ENCODE data around the gene PROCA1.

Gene PROCA1

DNA sequence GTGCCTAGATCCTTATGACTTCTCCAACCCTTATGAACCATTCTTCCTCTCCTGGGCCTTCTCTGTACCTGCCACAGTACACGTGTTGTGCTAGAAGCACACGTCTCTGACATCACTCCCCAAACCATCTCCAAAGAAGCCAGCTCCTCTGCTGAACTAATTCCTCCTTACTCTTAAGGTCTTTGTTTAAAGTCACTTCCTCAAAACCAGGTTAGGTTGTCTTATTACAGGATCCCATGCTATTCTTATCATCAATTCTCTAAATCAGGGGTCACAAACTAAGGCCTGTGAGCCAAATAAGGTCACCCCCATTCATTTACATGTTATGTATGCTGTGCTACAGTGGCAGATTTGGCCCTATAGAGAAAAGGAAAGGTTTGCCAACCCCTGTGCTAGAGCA, 45.7 kb downstream of the PROCA1 start:
- H3K27ac ChIP-seq (ENCODE audit: low read depth, low read length) = no peak overlapping the region
- H3K4ac ChIP-seq (ENCODE audit: low read depth, low read length) = no peak overlapping the region
- H3K9me3 ChIP-seq (ENCODE audit: insufficient read depth, low read depth, low read length) = no peaks in the 10 kb centered on the region
- no peak overlapping the region for H3K18ac ChIP-seq (ENCODE audit: low read length)
- no peak overlapping the region for H4K12ac ChIP-seq (ENCODE audit: low read depth, low read length)
- H2AFZ ChIP-seq (ENCODE audit: insufficient read depth, low read length, poor library complexity) = no peak overlapping the region
- H3K14ac ChIP-seq (ENCODE audit: low read length) = no peak overlapping the region
- no peak overlapping the region for H3K4me2 ChIP-seq (ENCODE audit: low read length)
- H4K91ac ChIP-seq (ENCODE audit: low read depth, low read length) = no peak overlapping the region
- no peak overlapping the region for H4K8ac ChIP-seq (ENCODE audit: low read depth, low read length)
- H2BK12ac ChIP-seq (ENCODE audit: low read length) = no peak overlapping the region
- peaks cover 0 to under 1% of the 10 kb centered on the region in 2 experiments for H3K4me1 ChIP-seq (ENCODE audit: control insufficient read depth in 1 of 2, insufficient read depth in 2 of 2, low read length in 2 of 2)
- H3K79me2 ChIP-seq (ENCODE audit: control insufficient read depth, insufficient read depth, low read length, poor library complexity) = peaks cover 10% of the 10 kb centered on the region
- H2AK5ac ChIP-seq (ENCODE audit: low read length) = no peak overlapping the region
- no peak overlapping the region for H3K9ac ChIP-seq (ENCODE audit: low read length)
- H3K36me3 ChIP-seq (ENCODE audit: control insufficient read depth in 1 of 2, insufficient read depth in 2 of 2, low read length in 2 of 2) = peaks cover 7 to 13% of the 10 kb centered on the region in 2 experiments
- WGBS (ENCODE audit: extremely low coverage, insufficient coverage, insufficient read length) = no CpG with 5 or more reads among the region's 2 CpGs
- no peak overlapping the region for H2BK5ac ChIP-seq (ENCODE audit: low read depth, low read length, poor library complexity)
- H3K23ac ChIP-seq (ENCODE audit: low read length) = no peak overlapping the region
- no peak for DNase-seq
- no peaks in the 10 kb centered on the region for H3K27me3 ChIP-seq (ENCODE audit: insufficient read depth, low read length)
- H3K79me1 ChIP-seq (ENCODE audit: low read length) = peaks cover 9% of the 10 kb centered on the region
- H2BK120ac ChIP-seq (ENCODE audit: insufficient read depth, low read length, poor library complexity) = no peak overlapping the region
- no peak overlapping the region for H3K4me3 ChIP-seq (ENCODE audit: low read depth, low read length)

DNA sequence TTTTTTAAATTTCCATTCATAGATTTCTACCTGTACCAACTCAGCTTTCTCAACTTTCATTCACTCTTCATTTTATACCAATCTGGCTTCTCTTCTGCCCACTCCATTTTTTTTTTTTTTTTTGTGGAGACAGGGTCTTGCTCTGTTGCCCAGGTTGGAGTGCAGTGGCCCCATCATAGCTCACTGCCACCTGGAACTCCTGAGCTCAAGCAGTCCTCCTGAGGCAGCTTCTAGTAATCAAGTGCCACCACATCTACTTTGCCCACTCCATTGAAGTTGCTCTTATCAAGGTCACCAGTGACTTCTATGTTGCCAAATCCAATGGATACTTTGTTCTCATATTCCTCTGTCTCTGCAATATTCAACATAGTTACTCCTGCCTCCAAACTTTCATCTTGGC, 48.0 kb downstream of the PROCA1 start:
- H3K4me1 ChIP-seq (ENCODE audit: control insufficient read depth in 1 of 2, insufficient read depth in 2 of 2, low read length in 2 of 2) = peaks cover 0 to 2% of the 10 kb centered on the region in 2 experiments
- no peak overlapping the region for H4K12ac ChIP-seq (ENCODE audit: low read depth, low read length)
- no peak overlapping the region for H3K18ac ChIP-seq (ENCODE audit: low read length)
- peak overlapping the region; percentile 44 for H3K4ac ChIP-seq (ENCODE audit: low read depth, low read length)
- H3K36me3 ChIP-seq (ENCODE audit: control insufficient read depth in 1 of 2, insufficient read depth in 2 of 2, low read length in 2 of 2) = peaks cover 15 to 24% of the 10 kb centered on the region in 2 experiments
- H3K4me2 ChIP-seq (ENCODE audit: low read length) = no peak overlapping the region
- H4K91ac ChIP-seq (ENCODE audit: low read depth, low read length) = no peak overlapping the region
- H3K9ac ChIP-seq (ENCODE audit: low read length) = no peak overlapping the region
- H2BK12ac ChIP-seq (ENCODE audit: low read length) = no peak overlapping the region
- DNase-seq = no peak
- H2AFZ ChIP-seq (ENCODE audit: insufficient read depth, low read length, poor library complexity) = no peak overlapping the region
- H3K4me3 ChIP-seq (ENCODE audit: low read depth, low read length) = no peak overlapping the region
- no peak overlapping the region for H3K27ac ChIP-seq (ENCODE audit: low read depth, low read length)
- no peaks in the 10 kb centered on the region for H3K27me3 ChIP-seq (ENCODE audit: insufficient read depth, low read length)
- H2AK5ac ChIP-seq (ENCODE audit: low read length) = no peak overlapping the region
- H2BK120ac ChIP-seq (ENCODE audit: insufficient read depth, low read length, poor library complexity) = no peak overlapping the region
- peaks cover 10% of the 10 kb centered on the region for H3K79me2 ChIP-seq (ENCODE audit: control insufficient read depth, insufficient read depth, low read length, poor library complexity)
- no peak overlapping the region for H4K8ac ChIP-seq (ENCODE audit: low read depth, low read length)
- H3K14ac ChIP-seq (ENCODE audit: low read length) = no peak overlapping the region
- H3K9me3 ChIP-seq (ENCODE audit: insufficient read depth, low read depth, low read length) = peaks cover 9% of the 10 kb centered on the region
- no peak overlapping the region for H2BK5ac ChIP-seq (ENCODE audit: low read depth, low read length, poor library complexity)
- no peak overlapping the region for H3K23ac ChIP-seq (ENCODE audit: low read length)
- H3K79me1 ChIP-seq (ENCODE audit: low read length) = peaks cover 9% of the 10 kb centered on the region

DNA sequence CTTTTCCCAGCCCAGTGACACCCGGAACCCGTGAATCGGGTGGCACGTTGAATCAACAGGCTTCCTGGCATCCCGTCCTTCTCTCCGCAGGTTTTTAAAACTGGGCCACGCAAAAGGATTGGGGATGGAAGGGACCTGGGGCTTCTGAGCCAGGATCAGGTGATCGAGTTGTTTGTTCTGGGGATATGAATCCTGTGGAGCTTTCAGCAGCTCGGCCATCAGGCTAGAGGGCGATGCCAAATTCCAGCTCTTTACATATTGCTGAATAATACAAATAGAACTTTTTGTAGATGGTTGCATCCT, 49.2 kb downstream of the PROCA1 start:
- peak overlapping the region; percentile 87 for H3K4me2 ChIP-seq (ENCODE audit: low read length)
- peaks cover 9% of the 10 kb centered on the region for H3K79me1 ChIP-seq (ENCODE audit: low read length)
- H4K8ac ChIP-seq (ENCODE audit: low read depth, low read length) = peak overlapping the region; percentile 99
- H3K9me3 ChIP-seq (ENCODE audit: insufficient read depth, low read depth, low read length) = peaks cover 13% of the 10 kb centered on the region
- H2BK12ac ChIP-seq (ENCODE audit: low read length) = peak overlapping the region; percentile 16
- H3K23ac ChIP-seq (ENCODE audit: low read length) = no peak overlapping the region
- peaks cover 19 to 25% of the 10 kb centered on the region in 2 experiments for H3K36me3 ChIP-seq (ENCODE audit: control insufficient read depth in 1 of 2, insufficient read depth in 2 of 2, low read length in 2 of 2)
- peak overlapping the region; percentile 95 for H2BK5ac ChIP-seq (ENCODE audit: low read depth, low read length, poor library complexity)
- H3K4me3 ChIP-seq (ENCODE audit: low read depth, low read length) = peak overlapping the region; percentile 98
- peak overlapping the region; percentile 78 for H2AK5ac ChIP-seq (ENCODE audit: low read length)
- H2AFZ ChIP-seq (ENCODE audit: insufficient read depth, low read length, poor library complexity) = peak overlapping the region; percentile 88
- no CpG with 5 or more reads among the region's 10 CpGs for WGBS (ENCODE audit: extremely low coverage, insufficient coverage, insufficient read length)
- peak overlapping the region; percentile 92 for H3K27ac ChIP-seq (ENCODE audit: low read depth, low read length)
- H3K79me2 ChIP-seq (ENCODE audit: control insufficient read depth, insufficient read depth, low read length, poor library complexity) = peaks cover 10% of the 10 kb centered on the region
- peak overlapping the region; percentile 96 for H3K18ac ChIP-seq (ENCODE audit: low read length)
- peaks cover 0 to 2% of the 10 kb centered on the region in 2 experiments for H3K4me1 ChIP-seq (ENCODE audit: control insufficient read depth in 1 of 2, insufficient read depth in 2 of 2, low read length in 2 of 2)
- peak overlapping the region; percentile 94 for H4K91ac ChIP-seq (ENCODE audit: low read depth, low read length)
- peak overlapping the region; percentile 99 for H3K14ac ChIP-seq (ENCODE audit: low read length)
- H4K12ac ChIP-seq (ENCODE audit: low read depth, low read length) = peak overlapping the region; percentile 84
- peak overlapping the region; percentile 89 for H2BK120ac ChIP-seq (ENCODE audit: insufficient read depth, low read length, poor library complexity)
- H3K27me3 ChIP-seq (ENCODE audit: insufficient read depth, low read length) = no peaks in the 10 kb centered on the region
- no peak for DNase-seq
- peak overlapping the region; percentile 92 for H3K9ac ChIP-seq (ENCODE audit: low read length)
- peak overlapping the region; percentile 94 for H3K4ac ChIP-seq (ENCODE audit: low read depth, low read length)

DNA sequence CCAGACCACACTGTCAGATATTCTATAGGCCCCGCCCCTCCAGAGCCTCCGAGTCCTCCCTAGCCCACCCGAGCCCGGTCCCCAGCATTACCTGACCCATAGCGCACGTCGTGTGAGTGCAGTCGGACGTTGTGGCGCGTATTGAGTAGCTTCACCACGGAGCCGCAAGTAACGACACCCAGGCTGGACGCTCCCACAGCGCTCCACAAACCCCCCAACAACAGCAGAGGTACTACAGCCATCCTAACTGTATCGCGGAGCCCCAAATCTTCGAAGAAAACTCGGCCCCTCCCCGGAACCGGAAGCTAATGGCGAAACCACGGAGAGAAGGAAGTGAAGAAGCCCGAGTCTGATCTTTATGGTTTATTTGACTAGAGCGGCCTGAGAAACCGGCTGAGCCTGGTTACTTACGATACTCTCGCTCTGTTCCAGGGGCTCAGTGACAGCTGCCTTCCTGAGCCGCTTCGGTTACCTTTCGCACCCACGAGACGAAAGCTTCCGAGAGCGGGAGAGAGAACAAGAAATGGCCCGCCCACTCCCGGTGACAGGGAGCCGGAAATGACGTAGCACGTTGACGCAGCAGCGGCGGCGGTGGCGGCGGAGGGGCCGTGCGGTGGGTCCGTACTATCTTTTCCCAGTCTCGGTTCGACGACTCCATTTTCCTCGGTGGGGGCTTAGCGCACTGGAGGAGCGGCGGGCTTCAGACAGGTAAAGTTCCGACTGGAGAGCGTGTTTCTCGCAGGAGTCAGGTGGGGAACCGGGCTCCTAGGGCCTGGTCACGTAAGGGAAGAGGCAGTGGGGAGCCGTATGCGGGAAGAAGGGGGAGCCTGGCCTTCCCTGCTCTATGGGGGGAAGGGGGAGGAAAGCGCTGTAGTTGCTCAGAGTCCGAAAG, 49.8 kb downstream of the PROCA1 start, which contains the start of the genes SDF2 and SUPT6H:
Gene SDF2, minus strand, starts transcription at position 272 of the 892 bp plus-strand sequence. Its CDS starts 30 bp downstream, at position 242.
Gene SUPT6H, plus strand, starts transcription at position 571 of the 892 bp plus-strand sequence. CDS start 11,197 bp downstream, outside the sequence.
- Histone ChIP-seq H4K8ac (ENCODE audit: low read depth, low read length) (peak within 1 kb of the TSS; percentile 99), H3K18ac (ENCODE audit: low read length) (peak within 1 kb of the TSS; percentile 99), H3K27ac (ENCODE audit: low read depth, low read length) (peak within 1 kb of the TSS; percentile 92), H3K23ac (ENCODE audit: low read length) (no peak within 1 kb of the TSS), H3K36me3 (ENCODE audit: control insufficient read depth in 1 of 2, insufficient read depth in 2 of 2, low read length in 2 of 2) (peaks cover 23 to 25% of the 10 kb centered on the region in 2 experiments), H3K9ac (ENCODE audit: low read length) (peak within 1 kb of the TSS; percentile 95), H2BK120ac (ENCODE audit: insufficient read depth, low read length, poor library complexity) (peak within 1 kb of the TSS; percentile 93), H3K79me1 (ENCODE audit: low read length) (peaks cover 9% of the 10 kb centered on the region), H3K14ac (ENCODE audit: low read length) (peak within 1 kb of the TSS; percentile 99), H3K79me2 (ENCODE audit: control insufficient read depth, insufficient read depth, low read length, poor library complexity) (peaks cover 10% of the 10 kb centered on the region), H3K4me3 (ENCODE audit: low read depth, low read length) (peak within 1 kb of the TSS; percentile 98), H3K4me1 (ENCODE audit: control insufficient read depth in 1 of 2, insufficient read depth in 2 of 2, low read length in 2 of 2) (peaks cover 0 to 2% of the 10 kb centered on the region in 2 experiments), H3K4ac (ENCODE audit: low read depth, low read length) (peak within 1 kb of the TSS; percentile 94), H2BK12ac (ENCODE audit: low read length) (peak within 1 kb of the TSS; percentile 16), H2BK5ac (ENCODE audit: low read depth, low read length, poor library complexity) (peak within 1 kb of the TSS; percentile 95), H2AK5ac (ENCODE audit: low read length) (peak within 1 kb of the TSS; percentile 78), H4K12ac (ENCODE audit: low read depth, low read length) (peak within 1 kb of the TSS; percentile 97), H3K4me2 (ENCODE audit: low read length) (peak within 1 kb of the TSS; percentile 88), H3K27me3 (ENCODE audit: insufficient read depth, low read length) (no peaks in the 10 kb centered on the region), H3K9me3 (ENCODE audit: insufficient read depth, low read depth, low read length) (peaks cover 13% of the 10 kb centered on the region), H2AFZ (ENCODE audit: insufficient read depth, low read length, poor library complexity) (peak within 1 kb of the TSS; percentile 98), H4K91ac (ENCODE audit: low read depth, low read length) (peak within 1 kb of the TSS; percentile 97)
- no CpG with 5 or more reads among the region's 66 CpGs for WGBS (ENCODE audit: extremely low coverage, insufficient coverage, insufficient read length)
- peak; percentile 83 to 88 for DNase-seq

Measured in trophoblast cell (in vitro differentiated cells and primary cell).